Endometrial microvascular endothelial cells (primary cell): Measurements from ENCODE around the gene SOWAHB. TPM values are rescaled to one million over a fixed set of nuclear protein-coding genes. Genes with fewer than 3 reads are reported as not detected.
"Not testable (repeated sequence)": the region's sequence is repeated elsewhere in the genome, so short reads cannot be mapped to it uniquely, and the experiment has no call there.

ENCODE experiments used
- in situ Hi-C: cut with HindIII; loops from 2 replicates; pipeline ENCODE4 v1.10.0; 2017; ENCODE audit warnings: low sequenced_read_pairs, low pct_unique_long_range_greater_than_20kb; ENCODE audit errors: inconsistent ontology term
- total RNA-seq: library from RNA; depleted of rRNA; stranded (reverse); fragments of >200 nt; gene quantifications from one replicate; pipeline ENCODE4 v1.2.3, GENCODE V29; 2015; ENCODE audit errors: inconsistent ontology term

SOWAHB gene
- total RNA-seq, 1 donor from 2014 or later, result not detected

- in situ Hi-C loops, result no loop called here
Observed at GRCh38 chr4:76896614-76897535, 1.1 kb downstream of the SOWAHB start.

- in situ Hi-C loops, result no loop called here
Observed at GRCh38 chr4:76896048-76896447, 1.9 kb downstream of the SOWAHB start.

- in situ Hi-C loops, result no loop called here
Observed at GRCh38 chr4:76895619-76896018, 2.3 kb downstream of the SOWAHB start.

GRCh38 chr4:76894537-76895255 is 3.2 kb downstream of the SOWAHB start:
- in situ Hi-C loops, result no loop called here

GRCh38 chr4:76892601-76893000 is 5.3 kb downstream of the SOWAHB start:
- in situ Hi-C loops, result no loop called here

- in situ Hi-C loops, result no loop called here
Observed at GRCh38 chr4:76892001-76892400, 5.9 kb downstream of the SOWAHB start.

- in situ Hi-C loops, result no loop called here
Observed at GRCh38 chr4:76886848-76887441, 11.0 kb downstream of the SOWAHB start.

- in situ Hi-C loops, result no loop called here
Observed at GRCh38 chr4:76886214-76886613, 11.7 kb downstream of the SOWAHB start.

- in situ Hi-C loops, result no loop called here
Observed at GRCh38 chr4:76883147-76883546, 14.8 kb downstream of the SOWAHB start.

- in situ Hi-C loops, result no loop called here
Observed at GRCh38 chr4:76882630-76883029, 15.3 kb downstream of the SOWAHB start.

GRCh38 chr4:76881375-76881774 is 16.6 kb downstream of the SOWAHB start:
- in situ Hi-C loops, result no loop called here

GRCh38 chr4:76879731-76880364 is 18.1 kb downstream of the SOWAHB start:
- in situ Hi-C loops, result no loop called here

- in situ Hi-C loops, result not testable (repeated sequence)
Observed at GRCh38 chr4:76878641-76879165, 19.2 kb downstream of the SOWAHB start.

GRCh38 chr4:76874176-76874575 is 23.8 kb downstream of the SOWAHB start:
- in situ Hi-C loops, result no loop called here

GRCh38 chr4:76873495-76873894 is 24.4 kb downstream of the SOWAHB start:
- in situ Hi-C loops, result no loop called here

GRCh38 chr4:76872556-76872955 is 25.4 kb downstream of the SOWAHB start:
- in situ Hi-C loops, result no loop called here

GRCh38 chr4:76868780-76869179 is 29.2 kb downstream of the SOWAHB start:
- in situ Hi-C loops, result not testable (repeated sequence)

- in situ Hi-C loops, result no loop called here
Observed at GRCh38 chr4:76867880-76868655, 29.9 kb downstream of the SOWAHB start.
